HCT116 (cell line): Measurements from ENCODE around the gene BAIAP2. TPM values are rescaled to one million over a fixed set of nuclear protein-coding genes. Genes with fewer than 3 reads are reported as not detected.
A peak's percentile ranks its signal among the peaks of the same experiment; 100 is the strongest.

Experiments used
- ATAC-seq: fragments of 200-7000 bp; cut with Tn5 transposase; 2 replicates; pipeline ENCODE4 v1.9.1; 2020; ENCODE audit warnings: mild to moderate bottlenecking, moderate library complexity
- BruUV-seq: library from RNA; stranded (reverse); fragments of 400-500 nt; replicated peaks from 2 replicates; lab custom pipeline; 2021; lab: Mats Ljungman, UMichigan
- CTCF ChIA-PET: fragments of 300-600 bp; sonication (Branson Sonifier 250); formaldehyde crosslinking; loops from one replicate; lab custom pipeline; 2021; ENCODE audit warnings: antibody characterized with exemption; lab: Charles Lee
- POLR2A ChIA-PET: fragments of 300-600, 350-600 bp; sonication (Branson Sonifier 250); formaldehyde crosslinking; loops from one replicate; lab custom pipeline; 2021; ENCODE audit warnings: antibody characterized with exemption; lab: Charles Lee
- RAD21 ChIA-PET, 2 experiments: fragments of 300-600 bp; sonication (Branson Sonifier 250); formaldehyde crosslinking; loops; one replicate each; lab custom pipeline; 2023; ENCODE audit warnings: low total read pairs in 2 of 2; ENCODE audit not compliant: uncharacterized antibody in 2 of 2, unreplicated experiment in 2 of 2, low non-redundant PET in 1 of 2; lab: Charles Lee
- DNase-seq: peaks from one replicate; pipeline ENCODE4 v3.0.0-alpha.2; 2010; ENCODE audit warnings: low read depth, low spot score
- H2AFZ ChIP-seq: fragments of 200-600 bp; shearing (Covaris generic), sonication (generic); 2 replicates; pipeline ENCODE4 v1.6.1; 2017; ENCODE audit warnings: low read depth, mixed run types, mixed read lengths, antibody characterized with exemption, low read length; ENCODE audit not compliant: poor library complexity, severe bottlenecking
- H3K27ac ChIP-seq: 2 replicates; pipeline ENCODE4 v1.5.1; 2012; ENCODE audit warnings: low read depth, low read length
- H3K27me3 ChIP-seq: fragments of 200-600 bp; sonication (generic); 2 replicates; pipeline ENCODE4 v1.6.1; 2016; ENCODE audit warnings: mixed run types, low read length, mixed read lengths; ENCODE audit not compliant: insufficient read depth
- H3K36me3 ChIP-seq, 2 experiments: fragments of 200-500 bp in 1 of 2; fragments of 200-600 bp in 1 of 2; sonication (Bioruptor generic) in 1 of 2; sonication (generic) in 1 of 2; 2 replicates each; pipeline versions ENCODE4 v1.5.1 to v1.6.1; 2014 to 2016; ENCODE audit warnings: low read length in 2 of 2, inconsistent platforms in 1 of 2, mixed read lengths in 1 of 2, mixed run types in 1 of 2; ENCODE audit not compliant: insufficient read depth in 2 of 2, control insufficient read depth in 1 of 2
- H3K4me1 ChIP-seq, 2 experiments: fragments of 200-600 bp in 1 of 2; sonication (generic) in 1 of 2; 2 replicates each; pipeline versions ENCODE4 v1.5.1 to v1.6.1; 2012 to 2017; ENCODE audit warnings: low read length in 2 of 2, inconsistent platforms in 1 of 2, mild to moderate bottlenecking in 1 of 2, mixed read lengths in 1 of 2, mixed run types in 1 of 2, moderate library complexity in 1 of 2; ENCODE audit not compliant: insufficient read depth in 2 of 2, control insufficient read depth in 1 of 2
- H3K4me2 ChIP-seq: fragments of 200-600 bp; sonication (generic); 2 replicates; pipeline ENCODE4 v1.6.1; 2017; ENCODE audit warnings: mixed run types, low read length, mixed read lengths
- H3K4me3 ChIP-seq, 2 experiments: fragments of 200-600 bp in 1 of 2; sonication (generic) in 1 of 2; replicated peaks in 1 of 2; 2 replicates each; pipeline ENCODE4 v1.5.1; 2011 to 2016; ENCODE audit warnings: low read length in 2 of 2, control low read depth in 1 of 2, low read depth in 1 of 2, mild to moderate bottlenecking in 1 of 2, mixed read lengths in 1 of 2, mixed run types in 1 of 2
- H3K79me2 ChIP-seq: fragments of 200-600 bp; sonication (generic); 2 replicates; pipeline ENCODE4 v1.6.1; 2017; ENCODE audit warnings: mild to moderate bottlenecking, mixed run types, low read length, moderate library complexity, mixed read lengths; ENCODE audit not compliant: insufficient read depth
- H3K9ac ChIP-seq: fragments of 200-600 bp; sonication (generic); 2 replicates; pipeline ENCODE4 v1.6.1; 2016; ENCODE audit warnings: low read length, mixed read lengths
- H3K9me2 ChIP-seq: fragments of 200-600 bp; sonication (generic), shearing (Covaris generic); 2 replicates; pipeline ENCODE4 v1.6.1; 2017; ENCODE audit warnings: mixed run types, mild to moderate bottlenecking, moderate library complexity; ENCODE audit not compliant: insufficient read depth
- H3K9me3 ChIP-seq, 2 experiments: fragments of 200-500 bp in 1 of 2; fragments of 200-600 bp in 1 of 2; sonication (Bioruptor generic) in 1 of 2; sonication (generic) in 1 of 2; 2 replicates each; pipeline ENCODE4 v1.6.1; 2014 to 2017; ENCODE audit warnings: low read length in 2 of 2, mixed read lengths in 2 of 2, inconsistent platforms in 1 of 2, low read depth in 1 of 2, mild to moderate bottlenecking in 1 of 2, mixed run types in 1 of 2, moderate library complexity in 1 of 2; ENCODE audit not compliant: control insufficient read depth in 1 of 2, insufficient read depth in 1 of 2
- H4K20me1 ChIP-seq: fragments of 200-600 bp; sonication (generic), shearing (Covaris generic); 2 replicates; pipeline ENCODE4 v1.6.1; 2017; ENCODE audit warnings: mixed run types, mild to moderate bottlenecking, moderate library complexity; ENCODE audit not compliant: insufficient read depth
- CTCF ChIP-seq, 3 experiments: fragments of 200-600 bp in 1 of 3; sonication (generic) in 1 of 3; IDR thresholded peaks in 2 of 3; conservative IDR thresholded peaks in 1 of 3; 2 replicates each; pipeline ENCODE4 v1.5.1; 2012 to 2017; ENCODE audit warnings: low read depth in 2 of 3, low read length in 2 of 3, antibody characterized with exemption in 1 of 3, borderline replicate concordance in 1 of 3, control low read depth in 1 of 3, mild to moderate bottlenecking in 1 of 3, mixed read lengths in 1 of 3, mixed run types in 1 of 3, moderate library complexity in 1 of 3; ENCODE audit not compliant: insufficient read depth in 1 of 3
- JUND ChIP-seq: IDR thresholded peaks from 2 replicates; pipeline ENCODE4 v1.6.1; 2012
- REST ChIP-seq: IDR thresholded peaks from 2 replicates; pipeline ENCODE4 v1.6.1; 2012; ENCODE audit warnings: low read depth
- SP1 ChIP-seq: IDR thresholded peaks from 2 replicates; pipeline ENCODE4 v1.6.1; 2012; ENCODE audit warnings: low read depth
- TCF7L2 ChIP-seq: IDR thresholded peaks from 2 replicates; pipeline ENCODE4 v1.7.0; 2011; ENCODE audit warnings: borderline replicate concordance, inconsistent platforms; ENCODE audit not compliant: insufficient read depth, insufficient read length; ENCODE audit errors: extremely low read depth
- ZFX ChIP-seq: fragments of 450-650 bp; IDR thresholded peaks from 2 replicates; pipeline ENCODE4 v1.6.1; 2017
- intact Hi-C: fragments of 100-400 bp; cut with micrococcal nuclease; formaldehyde crosslinking; loops from 2 replicates; pipeline ENCODE4 v1.10.0; 2022
- total RNA-seq: library from RNA; stranded (reverse); gene quantifications from one replicate; pipeline ENCODE4 v1.2.1, GENCODE V29; 2021; ENCODE audit not compliant: unreplicated experiment
- TF ChIP-seq, protein P1 (sequence below): IDR thresholded peaks from 2 replicates; pipeline ENCODE4 v1.6.1; 2012

Gene BAIAP2
- total RNA-seq, 1 experiment from 2014 or later, result 105 TPM

DNA sequence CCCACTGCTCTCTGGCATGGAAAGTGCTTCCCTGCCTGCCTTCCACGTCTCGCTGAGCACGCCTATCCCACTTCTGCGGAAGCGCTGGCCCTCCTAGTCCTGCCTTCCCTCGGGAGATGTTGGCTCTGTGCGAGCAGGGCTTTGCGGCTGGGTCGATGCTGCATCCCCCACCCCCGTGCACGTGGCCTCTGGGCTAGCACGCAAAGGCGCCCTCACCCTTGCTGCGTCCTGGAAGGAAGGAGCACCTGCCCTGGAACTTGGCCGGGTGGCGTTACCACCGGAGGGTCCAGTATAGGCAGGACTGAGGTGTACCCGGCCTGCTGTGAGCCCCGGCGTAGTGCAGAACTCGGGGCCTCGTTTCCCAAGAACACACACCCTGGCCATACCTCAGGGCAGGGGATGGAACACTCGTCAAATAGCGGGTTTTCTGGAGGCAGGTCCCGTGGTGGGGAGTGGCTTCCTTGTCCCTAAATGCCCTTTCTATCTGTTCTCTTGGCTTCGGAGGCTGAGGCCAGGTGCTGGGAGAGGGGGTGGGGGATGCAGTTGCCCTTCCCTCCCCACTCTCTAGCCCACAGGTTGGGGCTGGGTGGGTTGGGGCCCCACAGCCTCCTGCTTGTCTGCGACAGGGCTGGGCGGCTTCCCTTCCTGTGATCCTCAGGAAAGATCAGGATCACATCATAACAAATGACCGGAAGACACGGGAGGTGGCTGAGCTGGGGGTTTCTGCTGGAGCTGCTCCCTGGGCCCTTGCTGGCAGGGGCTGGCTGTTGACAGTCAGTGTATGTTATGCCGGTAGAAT is 17.4 kb downstream of the BAIAP2 start:
- Histone ChIP-seq H3K36me3 (peaks cover 5 to 17% of the 10 kb centered on the region in 2 experiments; a peak in 2 of 4 replicates), H3K79me2 (peaks cover 93% of the 10 kb centered on the region), H3K9me3 (no peaks in the 10 kb centered on the region), H3K9ac (peak overlapping the region; percentile 4; the same call in 1 of the 2 replicates), H3K27ac (peak overlapping the region; percentile 5; the same call in 1 of the 2 replicates), H3K4me3 (no peak overlapping the region), H2AFZ (no peak overlapping the region), H3K4me1 (peaks cover 34 to 66% of the 10 kb centered on the region in 2 experiments)
- RAD21 ChIA-PET, result no interaction called here
- no peak for DNase-seq
- POLR2A ChIA-PET, result no interaction called here
- CTCF ChIA-PET, result no interaction called here
- TF ChIP-seq REST, result no peak
- TF ChIP-seq TCF7L2, result no peak
- TF ChIP-seq, protein P1, sequence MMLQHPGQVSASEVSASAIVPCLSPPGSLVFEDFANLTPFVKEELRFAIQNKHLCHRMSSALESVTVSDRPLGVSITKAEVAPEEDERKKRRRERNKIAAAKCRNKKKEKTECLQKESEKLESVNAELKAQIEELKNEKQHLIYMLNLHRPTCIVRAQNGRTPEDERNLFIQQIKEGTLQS, result no peak
- TF ChIP-seq CTCF (IDR thresholded peaks at IDR 0.05 in 2 of 3, conservative IDR thresholded peaks at IDR 0.05 in 1 of 3; ENCODE audit: borderline replicate concordance in 1 of 3, insufficient read depth in 1 of 3, low read depth in 2 of 3, low read length in 2 of 3), result no peak
- TF ChIP-seq JUND, result no peak
- no peak for TF ChIP-seq SP1
- no peak for TF ChIP-seq ZFX
- TF ChIP-seq, all 23 proteins: peak for 0
- Histone ChIP-seq H3K4me2 (no peak overlapping the region), H3K9me2 (no peaks in the 10 kb centered on the region), H4K20me1 (peaks cover 13% of the 10 kb centered on the region; the same call in 1 of the 2 replicates), H3K27me3 (no peaks in the 10 kb centered on the region)
- no TSS peak for BruUV-seq
- no peak for ATAC-seq
- intact Hi-C loops, result no loop called here
